Loucy (cell line): ENCODE data around the gene TMPRSS15.

Experiments used
- H2AFZ ChIP-seq: fragments of 200-600 bp; sonication (generic); 2 replicates; pipeline ENCODE4 v1.6.0; 2016; ENCODE audit warnings: antibody characterized with exemption, mild to moderate bottlenecking, low read length, moderate library complexity
- H3F3A ChIP-seq: fragments of 200-600 bp; 2 replicates; pipeline ENCODE4 v1.6.0; 2016; ENCODE audit warnings: antibody characterized with exemption, low read depth, mild to moderate bottlenecking
- H3K27me3 ChIP-seq: fragments of 200-600 bp; sonication (generic); 2 replicates; pipeline ENCODE4 v1.6.1; 2014; ENCODE audit warnings: low read length, mild to moderate bottlenecking; ENCODE audit not compliant: insufficient read depth, poor library complexity, severe bottlenecking
- H3K36me3 ChIP-seq: fragments of 200-600 bp; sonication (generic); 2 replicates; pipeline ENCODE4 v1.6.1; 2016; ENCODE audit warnings: low read length; ENCODE audit not compliant: insufficient read depth
- H3K4me1 ChIP-seq: fragments of 200-600 bp; sonication (generic); 2 replicates; pipeline ENCODE4 v1.5.1; 2014; ENCODE audit warnings: low read length, mild to moderate bottlenecking; ENCODE audit not compliant: insufficient read depth, poor library complexity, severe bottlenecking
- H3K4me2 ChIP-seq: fragments of 200-600 bp; sonication (generic); 2 replicates; pipeline ENCODE4 v1.6.0; 2014; ENCODE audit warnings: antibody characterized with exemption, low read length, low read depth, mild to moderate bottlenecking; ENCODE audit not compliant: poor library complexity, severe bottlenecking
- H3K4me3 ChIP-seq: fragments of 200-600 bp; sonication (generic); 2 replicates; pipeline ENCODE4 v1.5.1; 2014; ENCODE audit warnings: low read length, mild to moderate bottlenecking, mixed read lengths; ENCODE audit not compliant: poor library complexity, severe bottlenecking
- H3K79me2 ChIP-seq: fragments of 200-600 bp; sonication (generic); 2 replicates; pipeline ENCODE4 v1.6.1; 2014; ENCODE audit warnings: low read length; ENCODE audit not compliant: insufficient read depth
- H3K9ac ChIP-seq: fragments of 200-600 bp; sonication (generic); 2 replicates; pipeline ENCODE4 v1.6.0; 2014; ENCODE audit warnings: mild to moderate bottlenecking, low read depth, low read length, moderate library complexity; ENCODE audit not compliant: poor library complexity, severe bottlenecking
- H3K9me2 ChIP-seq: fragments of 200-600 bp; sonication (generic); replicated peaks from 2 replicates; pipeline ENCODE4 v1.6.1; 2016; ENCODE audit warnings: low read depth, low read length, mixed read lengths
- H3K9me3 ChIP-seq: fragments of 200-600 bp; sonication (generic); 2 replicates; pipeline ENCODE4 v1.6.1; 2014; ENCODE audit warnings: mild to moderate bottlenecking, antibody characterized with exemption, low read length, low read depth; ENCODE audit not compliant: insufficient read depth
- H4K20me1 ChIP-seq: fragments of 200-600 bp; sonication (generic); 2 replicates; pipeline ENCODE4 v1.6.0; 2014; ENCODE audit warnings: antibody characterized with exemption, low read length, mild to moderate bottlenecking; ENCODE audit not compliant: insufficient read depth, poor library complexity, severe bottlenecking
- EZH2phosphoT487 ChIP-seq: fragments of 200-600 bp; IDR thresholded peaks from 2 replicates; pipeline ENCODE4 v1.6.1; 2018; ENCODE audit warnings: antibody characterized with exemption, mild to moderate bottlenecking, moderate library complexity, borderline replicate concordance
- TF ChIP-seq, protein P1 (sequence below): fragments of 200-600 bp; sonication (generic); conservative IDR thresholded peaks from 2 replicates; pipeline ENCODE4 v1.5.1; 2014; ENCODE audit warnings: mild to moderate bottlenecking, antibody characterized with exemption, low read length

Gene TMPRSS15

DNA sequence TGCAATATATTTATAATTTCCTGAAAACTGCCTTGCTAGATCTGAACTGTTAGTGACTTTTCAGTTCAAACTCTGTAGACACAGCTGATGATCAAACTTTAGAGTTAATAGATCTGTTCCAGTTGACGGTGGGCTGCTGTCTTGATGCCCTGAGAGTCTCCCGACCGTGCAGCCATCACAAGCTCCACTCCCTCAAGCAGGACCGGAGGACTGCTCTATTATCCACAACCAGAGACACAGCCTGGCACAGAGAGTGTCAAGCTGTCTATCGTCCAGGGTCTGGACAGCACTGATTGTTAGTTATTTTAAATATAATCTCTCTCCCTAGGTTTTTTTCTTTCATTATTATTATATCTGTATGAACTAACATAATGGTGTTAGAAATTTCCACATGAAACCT is 150.9 kb downstream of the TMPRSS15 start:
- no peaks in the 10 kb centered on the region for H3K36me3 ChIP-seq
- H3K4me1 ChIP-seq: no peaks in the 10 kb centered on the region
- no peak overlapping the region for H2AFZ ChIP-seq
- H3K4me3 ChIP-seq: no peak overlapping the region
- no peaks in the 10 kb centered on the region for H3F3A ChIP-seq
- no peak overlapping the region for H3K9ac ChIP-seq
- no peak overlapping the region for H3K4me2 ChIP-seq
- H3K9me2 ChIP-seq: no peaks in the 10 kb centered on the region
- no peaks in the 10 kb centered on the region for H3K27me3 ChIP-seq
- no peaks in the 10 kb centered on the region for H3K79me2 ChIP-seq
- H3K9me3 ChIP-seq: no peaks in the 10 kb centered on the region
- TF ChIP-seq EZH2phosphoT487: no peak
- TF ChIP-seq, protein P1, sequence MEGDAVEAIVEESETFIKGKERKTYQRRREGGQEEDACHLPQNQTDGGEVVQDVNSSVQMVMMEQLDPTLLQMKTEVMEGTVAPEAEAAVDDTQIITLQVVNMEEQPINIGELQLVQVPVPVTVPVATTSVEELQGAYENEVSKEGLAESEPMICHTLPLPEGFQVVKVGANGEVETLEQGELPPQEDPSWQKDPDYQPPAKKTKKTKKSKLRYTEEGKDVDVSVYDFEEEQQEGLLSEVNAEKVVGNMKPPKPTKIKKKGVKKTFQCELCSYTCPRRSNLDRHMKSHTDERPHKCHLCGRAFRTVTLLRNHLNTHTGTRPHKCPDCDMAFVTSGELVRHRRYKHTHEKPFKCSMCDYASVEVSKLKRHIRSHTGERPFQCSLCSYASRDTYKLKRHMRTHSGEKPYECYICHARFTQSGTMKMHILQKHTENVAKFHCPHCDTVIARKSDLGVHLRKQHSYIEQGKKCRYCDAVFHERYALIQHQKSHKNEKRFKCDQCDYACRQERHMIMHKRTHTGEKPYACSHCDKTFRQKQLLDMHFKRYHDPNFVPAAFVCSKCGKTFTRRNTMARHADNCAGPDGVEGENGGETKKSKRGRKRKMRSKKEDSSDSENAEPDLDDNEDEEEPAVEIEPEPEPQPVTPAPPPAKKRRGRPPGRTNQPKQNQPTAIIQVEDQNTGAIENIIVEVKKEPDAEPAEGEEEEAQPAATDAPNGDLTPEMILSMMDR: no peak
- H4K20me1 ChIP-seq: no peaks in the 10 kb centered on the region

DNA sequence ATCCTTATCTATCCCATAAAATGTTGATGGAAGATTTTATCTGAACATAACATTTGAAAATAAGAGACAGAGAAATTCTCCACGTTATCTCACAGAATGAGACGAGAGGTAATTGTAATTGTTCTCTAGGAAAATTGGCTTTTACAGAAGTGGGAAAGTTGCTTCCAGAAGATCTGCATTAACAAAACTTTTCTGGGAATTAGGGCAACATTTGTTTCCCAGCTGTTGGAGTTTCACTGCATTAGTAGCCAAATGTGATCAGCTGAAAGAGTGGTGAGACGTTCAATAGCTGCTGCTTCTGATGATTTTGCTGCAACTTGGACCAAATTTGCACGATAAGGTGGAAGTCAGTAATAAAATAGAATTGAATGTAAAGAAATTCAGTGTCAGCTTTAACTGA is 151.3 kb downstream of the TMPRSS15 start:
- H4K20me1 ChIP-seq: no peaks in the 10 kb centered on the region
- TF ChIP-seq, protein P1: no peak
- no peak for TF ChIP-seq EZH2phosphoT487
- no peaks in the 10 kb centered on the region for H3K27me3 ChIP-seq
- no peaks in the 10 kb centered on the region for H3F3A ChIP-seq
- H3K4me2 ChIP-seq: no peak overlapping the region
- H3K4me1 ChIP-seq: no peaks in the 10 kb centered on the region
- no peaks in the 10 kb centered on the region for H3K9me2 ChIP-seq
- H2AFZ ChIP-seq: no peak overlapping the region
- no peak overlapping the region for H3K9ac ChIP-seq
- H3K9me3 ChIP-seq: no peaks in the 10 kb centered on the region
- no peak overlapping the region for H3K4me3 ChIP-seq
- H3K36me3 ChIP-seq: no peaks in the 10 kb centered on the region
- H3K79me2 ChIP-seq: no peaks in the 10 kb centered on the region

DNA sequence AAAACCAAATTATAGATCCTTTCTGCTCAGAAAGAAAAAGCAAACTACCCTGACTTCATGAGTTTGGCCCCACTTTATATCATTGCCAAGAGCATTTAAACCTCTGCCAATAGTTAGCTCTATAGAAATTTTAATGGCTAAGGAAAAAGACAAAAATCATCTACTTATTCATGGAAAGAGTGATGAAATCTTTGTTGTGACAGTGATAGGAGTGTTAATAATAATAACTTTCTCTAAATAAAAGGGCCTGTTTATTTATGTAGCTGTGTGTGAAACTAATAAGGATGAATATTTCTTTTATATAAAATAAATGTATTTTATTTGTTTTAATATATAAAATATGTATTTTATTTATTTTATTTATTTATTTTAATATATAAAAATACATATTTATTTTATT is 152.5 kb downstream of the TMPRSS15 start:
- no peaks in the 10 kb centered on the region for H3K9me3 ChIP-seq
- no peaks in the 10 kb centered on the region for H3K79me2 ChIP-seq
- no peaks in the 10 kb centered on the region for H3F3A ChIP-seq
- no peaks in the 10 kb centered on the region for H4K20me1 ChIP-seq
- H3K36me3 ChIP-seq: no peaks in the 10 kb centered on the region
- H3K27me3 ChIP-seq: no peaks in the 10 kb centered on the region
- no peak overlapping the region for H3K4me3 ChIP-seq
- H3K4me1 ChIP-seq: no peaks in the 10 kb centered on the region
- no peaks in the 10 kb centered on the region for H3K9me2 ChIP-seq
- TF ChIP-seq EZH2phosphoT487: no peak
- H3K4me2 ChIP-seq: no peak overlapping the region
- H3K9ac ChIP-seq: no peak overlapping the region
- no peak overlapping the region for H2AFZ ChIP-seq

DNA sequence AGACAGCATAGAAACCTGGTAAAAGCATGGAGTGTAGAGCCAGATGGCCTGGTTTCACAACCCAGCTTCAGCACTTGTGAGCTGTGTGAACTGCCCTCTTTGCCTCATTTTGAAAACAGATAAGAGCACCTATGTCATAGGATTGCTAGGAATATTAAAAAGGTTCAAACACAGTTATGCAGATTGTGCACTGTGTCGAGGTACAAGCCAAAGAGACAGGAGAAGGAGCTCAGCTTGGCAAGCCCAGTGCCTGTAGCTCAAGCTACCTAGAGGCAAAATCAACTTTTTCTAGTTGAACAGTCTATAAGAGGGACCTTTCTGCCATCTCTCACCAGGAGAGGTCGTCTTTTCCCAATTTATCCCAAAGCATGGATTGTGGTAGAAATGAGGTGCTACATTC is 153.9 kb downstream of the TMPRSS15 start:
- no peaks in the 10 kb centered on the region for H3K4me1 ChIP-seq
- no peak overlapping the region for H2AFZ ChIP-seq
- no peaks in the 10 kb centered on the region for H3K9me3 ChIP-seq
- no peak overlapping the region for H3K9ac ChIP-seq
- H3K9me2 ChIP-seq: no peaks in the 10 kb centered on the region
- no peaks in the 10 kb centered on the region for H3K79me2 ChIP-seq
- H3K36me3 ChIP-seq: no peaks in the 10 kb centered on the region
- no peak overlapping the region for H3K4me2 ChIP-seq
- H3K4me3 ChIP-seq: no peak overlapping the region
- no peak for TF ChIP-seq EZH2phosphoT487
- TF ChIP-seq, protein P1: no peak
- H4K20me1 ChIP-seq: no peaks in the 10 kb centered on the region
- no peaks in the 10 kb centered on the region for H3F3A ChIP-seq
- no peaks in the 10 kb centered on the region for H3K27me3 ChIP-seq
